A549 (cell line): ENCODE data around the gene ADSS1. TPM values are rescaled to one million over a fixed set of nuclear protein-coding genes. Genes with fewer than 3 reads are reported as not detected.

Experiments
- ATAC-seq, 2 experiments: fragments of 200-7000 bp in 1 of 2; fragments of >200 bp in 1 of 2; cut with Nextera tagmentation in 1 of 2; cut with Tn5 transposase in 1 of 2; 3 replicates each; pipeline versions ENCODE4 v1.8.0 to v1.9.1; 2018 to 2020; ENCODE audit warnings: mild to moderate bottlenecking in 1 of 2, moderate library complexity in 1 of 2
- CTCF ChIA-PET: fragments of 300-600 bp; sonication (Branson Sonifier 250); formaldehyde crosslinking; extraction: SDS; loops from one replicate; lab custom pipeline; 2021; ENCODE audit warnings: antibody characterized with exemption, inconsistent platforms; lab: Yijun Ruan, JAX
- POLR2A ChIA-PET: fragments of 350-600 bp; formaldehyde crosslinking; extraction: SDS; loops from one replicate; lab custom pipeline; 2021; ENCODE audit warnings: antibody characterized with exemption, inconsistent platforms; lab: Yijun Ruan, JAX
- DNase-seq, 2 experiments: peaks; one replicate each; pipeline versions ENCODE4 v3.0.0 to v3.0.0-alpha.2; 2011 to 2016; ENCODE audit warnings: low read depth in 1 of 2, low spot score in 1 of 2
- FAIRE-seq: peaks from 2 replicates; lab custom pipeline; 2011; peaks lifted over from hg19 to GRCh38; lab: Jason Lieb, UNC
- H3K27ac ChIP-seq, 2 experiments: fragments of >200 bp; sonication (Bioruptor Twin); formaldehyde crosslinking; 3 replicates each; pipeline ENCODE4 v1.5.1; 2016 to 2017
- H3K4me1 ChIP-seq: fragments of >200 bp; sonication (Bioruptor Twin); formaldehyde crosslinking; 3 replicates; pipeline ENCODE4 v1.6.1; 2016
- H3K4me2 ChIP-seq: fragments of >200 bp; sonication (Bioruptor Twin); formaldehyde crosslinking; 3 replicates; pipeline ENCODE4 v1.6.1; 2016
- H3K4me3 ChIP-seq: fragments of >200 bp; sonication (Bioruptor Twin); formaldehyde crosslinking; 3 replicates; pipeline ENCODE4 v1.5.1; 2016
- H3K9me3 ChIP-seq: fragments of >200 bp; sonication (Bioruptor Twin); formaldehyde crosslinking; 3 replicates; pipeline ENCODE4 v1.6.1; 2016
- CEBPB ChIP-seq, 2 experiments: fragments of >200 bp in 1 of 2; sonication (Bioruptor Twin) in 1 of 2; formaldehyde crosslinking in 1 of 2; IDR thresholded peaks; 2 replicates each; pipeline ENCODE4 v1.6.1; 2012 to 2016
- CHD2 ChIP-seq: fragments of 150-350 bp; IDR thresholded peaks from 2 replicates; pipeline ENCODE4 v1.6.1; 2014; ENCODE audit warnings: low read length; ENCODE audit not compliant: partially characterized antibody
- EHF ChIP-seq: fragments of 250-450 bp; sonication (Bioruptor Pico); IDR thresholded peaks from 2 replicates; pipeline ENCODE4 v1.5.0; 2020; ENCODE audit warnings: mild to moderate bottlenecking
- EHMT2 ChIP-seq: fragments of 200-600 bp; sonication (generic); IDR thresholded peaks from 2 replicates; pipeline ENCODE4 v1.6.1; 2016; ENCODE audit warnings: antibody characterized with exemption, low read depth, mild to moderate bottlenecking, moderate library complexity
- ESRRA ChIP-seq: fragments of 150-350 bp; IDR thresholded peaks from 2 replicates; pipeline ENCODE4 v1.6.1; 2014; ENCODE audit warnings: mild to moderate bottlenecking, low read length, borderline replicate concordance
- FOSB ChIP-seq: fragments of 250-450 bp; sonication (Bioruptor Pico); IDR thresholded peaks from 2 replicates; pipeline ENCODE4 v1.5.0; 2020; ENCODE audit warnings: mild to moderate bottlenecking, moderate library complexity
- FOXS1 ChIP-seq: fragments of 250-450 bp; sonication (Bioruptor Pico); IDR thresholded peaks from 2 replicates; pipeline ENCODE4 v1.5.0; 2020; ENCODE audit warnings: mild to moderate bottlenecking, moderate library complexity
- HOXA7 ChIP-seq: fragments of 250-450 bp; sonication (Bioruptor Pico); IDR thresholded peaks from 2 replicates; pipeline ENCODE4 v1.5.0; 2020; ENCODE audit warnings: mild to moderate bottlenecking, moderate library complexity
- HOXB13 ChIP-seq: fragments of 250-450 bp; sonication (Bioruptor Pico); IDR thresholded peaks from 2 replicates; pipeline ENCODE4 v1.5.0; 2020; ENCODE audit warnings: low read depth, mild to moderate bottlenecking, moderate library complexity
- KDM1A ChIP-seq: fragments of 200-600 bp; sonication (generic); IDR thresholded peaks from 2 replicates; pipeline ENCODE4 v1.6.1; 2016; ENCODE audit warnings: low read depth, mild to moderate bottlenecking
- MYC ChIP-seq: IDR thresholded peaks from 2 replicates; pipeline ENCODE4 v1.6.1; 2012; ENCODE audit warnings: mild to moderate bottlenecking, inconsistent platforms, low read length, improper control_type of control experiment, borderline replicate concordance
- NFE2L2 ChIP-seq: fragments of 150-350 bp; conservative IDR thresholded peaks from 2 replicates; pipeline ENCODE4 v1.6.1; 2014; ENCODE audit warnings: low read length
- NPAS2 ChIP-seq: fragments of 250-450 bp; sonication (Bioruptor Pico); IDR thresholded peaks from 2 replicates; pipeline ENCODE4 v1.8.0; 2022; ENCODE audit warnings: mild to moderate bottlenecking, moderate library complexity, borderline replicate concordance
- NR3C1 ChIP-seq: fragments of >200 bp; sonication (Bioruptor Twin); formaldehyde crosslinking; IDR thresholded peaks from 3 replicates; pipeline ENCODE4 v1.6.1; 2017
- PBX3 ChIP-seq: IDR thresholded peaks from 2 replicates; pipeline ENCODE4 v1.6.1; 2012
- RCOR1 ChIP-seq: fragments of 150-350 bp; IDR thresholded peaks from 2 replicates; pipeline ENCODE4 v1.6.1; 2014; ENCODE audit warnings: antibody characterized with exemption, low read length, low read depth
- SMC3 ChIP-seq: fragments of >200 bp; sonication (Bioruptor Twin); formaldehyde crosslinking; IDR thresholded peaks from 3 replicates; pipeline ENCODE4 v1.6.1; 2018; ENCODE audit warnings: inconsistent platforms
- ZC3H11A ChIP-seq: fragments of 450-650 bp; IDR thresholded peaks from 2 replicates; pipeline ENCODE4 v1.6.1; 2014; ENCODE audit warnings: antibody characterized with exemption, mild to moderate bottlenecking
- ZNF302 ChIP-seq: fragments of 250-450 bp; sonication (Bioruptor Pico); IDR thresholded peaks from 2 replicates; pipeline ENCODE4 v1.9.0; 2021; ENCODE audit warnings: inconsistent platforms, mild to moderate bottlenecking, moderate library complexity
- WGBS: methylation state at CpG from one replicate; pipeline ENCODE4 v1.1.6; 2017; ENCODE audit errors: missing lambda C conversion rate; 5-methylcytosine and 5-hydroxymethylcytosine counted together
- polyA plus RNA-seq, 4 experiments: library from polyadenylated mRNA; depleted of rRNA in 3 of 4; stranded (reverse); fragments of >200 nt; fragmentation: RNase III in 1 of 4; extraction: RNeasy Plus Mini Kit Qiagen cat#74134 plus additional on column Dnase treatment in 1 of 4; gene quantifications; 2 replicates in 3 of 4; 3 replicates in 1 of 4; pipeline ENCODE4 v1.2.3, GENCODE V29; 2011 to 2017

ADSS1 gene
- polyA plus RNA-seq, 2 of the 4 experiments (the other 2 are of a cell fraction) = 6.2 to 10.1 TPM

GRCh38 chr14:104783484-104784217 lies 59.6 kb downstream of the ADSS1 start:
- WGBS = 94% methylated on average over 10 of the region's 16 CpGs

DNA sequence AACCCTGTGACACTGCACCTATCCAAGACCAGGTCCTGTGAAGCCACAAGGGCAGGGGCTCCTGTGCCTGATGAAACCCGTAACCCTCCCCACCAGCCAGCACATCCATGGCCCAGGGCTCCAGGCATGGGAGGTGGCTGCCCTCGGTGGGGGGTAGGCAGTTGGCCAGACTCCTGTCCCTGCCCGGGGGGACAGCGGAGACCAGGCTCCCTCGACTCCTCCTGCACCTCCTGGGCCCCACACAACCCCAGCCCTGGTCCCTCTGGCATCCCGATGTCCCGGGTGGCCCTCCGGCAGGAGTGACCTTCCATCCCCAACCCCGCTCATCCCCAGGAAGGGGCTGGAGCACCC lies 60.2 kb downstream of the ADSS1 start:
- POLR2A ChIA-PET = no interaction called here
- DNase-seq = no peak
- no peak for TF ChIP-seq HOXB13 (CRISPR knock-in tag)
- no peak for TF ChIP-seq SMC3
- no peak for TF ChIP-seq HOXA7 (CRISPR knock-in tag)
- no peak for TF ChIP-seq ESRRA
- TF ChIP-seq ZNF302 (CRISPR knock-in tag) = no peak
- no peak for TF ChIP-seq NR3C1
- no peak for TF ChIP-seq FOSB (CRISPR knock-in tag)
- no peak for TF ChIP-seq NFE2L2
- no peak for TF ChIP-seq CEBPB (IDR thresholded peaks at IDR 0.05)
- TF ChIP-seq CHD2 = no peak
- TF ChIP-seq PBX3 = no peak
- no peak for TF ChIP-seq EHMT2
- no peak for ATAC-seq
- Histone ChIP-seq H3K4me3 (no peak overlapping the region), H3K9me3 (no peaks in the 10 kb centered on the region), H3K27ac (no peak overlapping the region), H3K4me2 (no peak overlapping the region), H3K4me1 (0 out of 3 replicates have a peak, but pooled peaks cover 10% of the 10 kb centered on the region)
- no peak for FAIRE-seq
- 81% methylated on average over 9 of the region's 9 CpGs for WGBS
- CTCF ChIA-PET = interaction anchor here (0.6 to 1.4 kb wide), 6 partner anchors 13 to 42 kb away, joined by 3 to 14 read pairs (median 4); no protein-coding TSS in a partner anchor

More at GRCh38 chr14:104783484-104784217, 59.6 kb downstream of the ADSS1 start:
- TF ChIP-seq CHD2 = no peak
- Histone ChIP-seq H3K27ac (no peak overlapping the region), H3K4me1 (0 out of 3 replicates have a peak, but pooled peaks cover 10% of the 10 kb centered on the region), H3K4me3 (no peak overlapping the region), H3K9me3 (no peaks in the 10 kb centered on the region), H3K4me2 (no peak overlapping the region)
- CTCF ChIA-PET = interaction anchor here (0.6 to 1.4 kb wide), 2 partner anchors 37 to 39 kb away, joined by 3 to 5 read pairs; no protein-coding TSS in a partner anchor
- FAIRE-seq = no peak
- DNase-seq = no peak
- POLR2A ChIA-PET = no interaction called here
- no peak for ATAC-seq

GRCh38 chr14:104784846-104785707 lies 61.0 kb downstream of the ADSS1 start:
- FAIRE-seq (no peak), DNase-seq (no peak), ATAC-seq (no peak)
- Histone ChIP-seq H3K27ac (no peak overlapping the region), H3K4me3 (no peak overlapping the region), H3K4me1 (0 out of 3 replicates have a peak, but pooled peaks cover 10% of the 10 kb centered on the region), H3K9me3 (no peaks in the 10 kb centered on the region), H3K4me2 (no peak overlapping the region)
- TF ChIP-seq ZC3H11A (no peak), KDM1A (no peak), MYC (no peak), HOXA7 (CRISPR knock-in tag) (no peak), FOXS1 (CRISPR knock-in tag) (no peak), ZNF302 (CRISPR knock-in tag) (no peak), ESRRA (no peak), EHF (CRISPR knock-in tag) (no peak), RCOR1 (no peak), NPAS2 (CRISPR knock-in tag) (no peak)
- CTCF ChIA-PET = interaction anchor here (0.9 to 1.4 kb wide), 6 partner anchors 14 to 42 kb away, joined by 3 to 14 read pairs (median 4); no protein-coding TSS in a partner anchor
- POLR2A ChIA-PET = no interaction called here
- 70% methylated on average over 20 of the region's 36 CpGs for WGBS
